Measurements from ENCODE around the gene TEKTIP1. TPM values are rescaled to one million over a fixed set of nuclear protein-coding genes. Genes with fewer than 3 reads are reported as not detected.

Gene TEKTIP1
- total RNA-seq, 1 donor from 2014 or later, result not detected

- no peak for DNase-seq (ENCODE audit: low read depth in 2 of 2)
Measured at GRCh38 chr19:3537438-3538240, 1.3 kb upstream of the TEKTIP1 start.

GRCh38 chr19:3538258-3538929 is 580 bp upstream of the TEKTIP1 start:
- DNase-seq (ENCODE audit: low read depth in 2 of 2), result no peak

GRCh38 chr19:3539756-3540118 is 763 bp downstream of the TEKTIP1 start:
- no peak for DNase-seq (ENCODE audit: low read depth in 2 of 2)

DNA sequence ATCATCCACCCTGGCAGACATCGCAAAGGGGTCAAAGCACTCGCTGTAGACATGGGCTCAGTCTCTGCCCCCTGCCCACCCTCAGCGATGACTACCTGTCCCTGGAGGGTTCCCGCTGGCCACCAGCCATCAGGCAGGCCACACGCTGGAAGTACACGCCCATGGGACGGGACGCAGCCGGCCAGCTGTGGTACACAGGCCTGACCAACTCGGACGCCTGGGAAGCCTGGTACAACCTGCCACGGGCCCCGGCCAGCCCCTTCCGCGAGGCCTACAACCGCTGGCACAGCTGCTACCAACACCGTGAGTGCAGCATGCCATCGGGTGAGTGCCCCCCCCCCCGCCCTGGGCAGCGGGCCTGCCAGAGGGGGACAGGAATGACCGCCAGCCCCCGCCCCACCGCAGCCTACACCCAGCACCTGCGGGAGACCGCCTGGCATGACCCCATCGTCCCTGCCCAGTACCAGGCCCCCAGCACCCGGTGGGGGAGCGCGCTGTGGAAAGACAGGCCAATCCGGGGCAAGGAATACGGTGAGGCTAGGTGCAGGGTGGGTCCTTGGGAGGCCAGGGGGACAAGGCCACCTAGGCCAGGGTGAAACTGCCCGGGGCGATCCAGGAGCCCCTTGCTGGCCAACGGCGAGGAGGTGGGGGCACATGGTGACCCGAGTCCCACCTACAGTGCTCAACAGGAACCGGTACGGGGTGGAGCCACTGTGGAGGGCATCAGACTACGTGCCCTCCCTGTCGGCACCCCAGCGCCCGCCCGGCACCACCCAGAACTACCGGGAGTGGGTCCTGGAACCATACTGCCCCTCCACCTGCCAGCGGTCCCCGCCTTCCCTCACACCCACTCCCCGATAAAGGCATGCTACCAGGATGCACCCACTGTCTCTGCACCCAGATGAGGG is 4.4 kb downstream of the TEKTIP1 start:
- DNase-seq (ENCODE audit: low read depth in 2 of 2), result no peak

GRCh38 chr19:3544058-3544376 is 5.0 kb downstream of the TEKTIP1 start:
- DNase-seq (ENCODE audit: low read depth in 2 of 2), result no peak

DNA sequence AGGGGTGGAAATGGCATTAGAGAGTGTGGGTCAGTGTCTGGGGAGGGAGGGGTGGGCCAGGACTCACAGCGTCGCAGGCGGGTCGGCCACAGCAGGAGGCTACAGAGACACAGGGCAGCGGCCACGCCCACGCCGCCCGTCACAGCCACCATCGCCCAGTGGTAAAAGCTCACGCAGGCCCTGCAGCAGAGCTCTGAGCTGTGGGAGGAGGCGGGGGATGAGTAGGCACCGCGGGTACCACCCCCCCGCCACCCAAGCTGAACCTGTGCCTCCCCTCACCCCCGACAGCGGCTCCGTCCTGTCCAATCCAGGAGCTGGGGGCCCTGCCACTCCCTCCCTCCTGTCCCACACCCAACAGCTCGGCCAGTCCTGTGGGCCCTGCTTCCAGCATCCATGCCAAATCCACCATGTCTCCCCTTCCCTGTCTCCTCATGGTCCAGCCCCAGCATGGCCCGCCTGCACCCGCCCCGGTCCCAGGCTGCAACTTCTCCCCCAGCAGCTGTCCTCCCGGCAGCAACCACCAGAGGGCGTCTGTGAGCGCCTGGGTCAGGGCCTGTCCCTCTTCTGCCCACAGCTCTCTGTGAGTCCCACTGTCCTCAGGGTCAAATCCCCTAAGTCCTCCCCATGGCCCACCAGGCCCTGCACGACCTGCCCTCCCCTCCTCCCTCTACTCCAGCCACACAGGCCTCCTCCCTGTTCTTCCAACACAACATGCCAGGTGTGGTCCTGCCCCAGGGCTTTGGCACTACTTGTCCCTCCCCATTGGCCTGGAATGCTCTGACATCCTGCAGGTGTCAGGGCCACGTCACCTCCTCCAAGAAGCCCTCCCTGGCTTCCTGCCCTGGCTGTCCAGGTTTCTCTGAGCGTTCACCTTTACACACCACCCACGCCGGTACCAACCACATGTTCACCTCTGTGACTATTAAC is 6.0 kb downstream of the TEKTIP1 start:
- DNase-seq (ENCODE audit: low read depth in 2 of 2), result peak; percentile 21 to 49

DNA sequence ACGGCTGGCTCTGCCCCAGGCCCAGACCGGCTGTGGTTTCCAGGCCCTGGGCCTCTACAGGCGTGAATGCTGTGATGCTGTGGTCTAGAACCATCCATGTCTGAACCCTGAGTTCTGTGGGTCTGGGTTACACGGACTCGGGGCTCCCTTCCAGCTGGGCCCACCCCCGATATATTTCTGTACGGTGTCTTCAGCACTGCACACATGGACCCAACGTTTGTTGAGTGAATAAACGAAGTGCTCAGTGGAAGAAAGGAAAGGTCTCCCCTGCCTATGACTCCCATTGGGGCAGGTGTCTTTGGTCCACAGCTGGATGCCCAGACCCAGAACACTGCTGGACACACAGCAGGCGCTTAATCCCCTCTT is 6.7 kb downstream of the TEKTIP1 start:
- no peak for DNase-seq (ENCODE audit: low read depth in 2 of 2)

GRCh38 chr19:3546119-3546518 is 7.1 kb downstream of the TEKTIP1 start:
- no peak for DNase-seq (ENCODE audit: low read depth in 2 of 2)

- DNase-seq (ENCODE audit: low read depth in 2 of 2), result peak in 1 of 2 donors; percentile 31
Measured at GRCh38 chr19:3547301-3547731, 8.3 kb downstream of the TEKTIP1 start.

DNA sequence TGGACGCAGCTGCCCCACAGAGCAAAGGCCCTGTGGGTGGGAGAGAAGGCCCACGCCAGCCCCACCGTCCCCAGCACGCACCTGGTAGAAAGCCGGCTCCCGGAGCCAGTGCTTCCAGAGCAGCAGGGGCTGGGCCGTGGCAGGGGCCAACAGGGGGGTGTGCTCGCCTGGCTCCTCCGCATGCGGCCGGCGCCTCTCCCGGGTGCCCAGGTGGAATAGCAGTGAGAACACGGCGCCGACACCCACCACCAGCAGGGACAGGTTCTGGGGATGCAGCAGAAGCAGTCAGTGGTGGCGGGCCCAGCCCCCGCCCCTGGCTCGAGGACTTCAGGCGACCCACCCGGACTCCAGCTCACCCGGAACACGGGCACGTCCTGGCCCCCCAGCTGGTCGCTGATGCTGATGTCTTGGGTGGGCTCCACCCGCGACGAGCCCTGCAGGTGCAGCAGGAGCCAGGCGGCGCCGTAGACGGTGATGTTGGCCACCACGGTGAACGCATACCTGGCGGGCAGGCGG is 8.9 kb downstream of the TEKTIP1 start:
- no peak for DNase-seq (ENCODE audit: low read depth in 2 of 2)

DNA sequence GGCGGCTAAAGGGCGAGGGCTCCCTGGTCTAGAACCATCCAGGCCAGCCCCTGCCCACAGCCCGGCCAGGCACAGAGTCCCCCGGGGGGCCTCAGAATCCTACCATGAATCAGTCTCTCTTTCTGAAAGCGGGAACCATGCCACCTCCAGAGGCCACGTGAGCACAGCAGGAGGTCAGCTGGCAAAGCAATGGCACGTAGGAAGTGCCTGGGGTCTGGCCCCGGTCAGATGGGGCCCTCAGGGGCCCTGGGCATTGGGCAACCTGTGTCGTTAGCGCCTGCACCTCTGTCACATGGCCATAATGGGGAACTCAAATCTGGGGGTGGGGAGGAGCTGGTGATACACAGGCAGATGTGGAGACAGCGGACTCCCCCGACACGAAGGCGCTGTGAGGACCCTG is 9.6 kb downstream of the TEKTIP1 start:
- no peak for DNase-seq (ENCODE audit: low read depth in 2 of 2)

GRCh38 chr19:3549816-3550215 is 10.8 kb downstream of the TEKTIP1 start:
- DNase-seq (ENCODE audit: low read depth in 2 of 2), result no peak

GRCh38 chr19:3550947-3551791 is 12.2 kb downstream of the TEKTIP1 start:
- no peak for DNase-seq (ENCODE audit: low read depth in 2 of 2)

DNA sequence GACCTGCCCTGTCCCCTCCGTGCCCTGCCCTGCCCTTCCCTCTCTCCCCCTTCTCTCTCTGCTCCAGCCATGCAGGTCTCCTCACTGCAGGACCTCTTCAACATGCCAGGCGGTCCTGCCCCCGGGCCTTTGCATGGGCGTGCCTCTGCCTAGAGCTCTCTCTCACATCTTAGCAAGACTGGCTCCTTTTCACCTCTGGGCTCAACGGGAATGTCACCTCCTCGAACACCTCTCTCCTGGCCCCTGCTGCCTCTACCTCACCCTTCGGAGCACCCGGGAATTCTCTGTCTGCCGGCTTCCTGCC is 12.8 kb downstream of the TEKTIP1 start:
- DNase-seq (ENCODE audit: low read depth in 2 of 2), result no peak

- peak in 1 of 2 donors; percentile 46 for DNase-seq (ENCODE audit: low read depth in 2 of 2)
Measured at GRCh38 chr19:3554254-3555083, 15.5 kb downstream of the TEKTIP1 start.

DNA sequence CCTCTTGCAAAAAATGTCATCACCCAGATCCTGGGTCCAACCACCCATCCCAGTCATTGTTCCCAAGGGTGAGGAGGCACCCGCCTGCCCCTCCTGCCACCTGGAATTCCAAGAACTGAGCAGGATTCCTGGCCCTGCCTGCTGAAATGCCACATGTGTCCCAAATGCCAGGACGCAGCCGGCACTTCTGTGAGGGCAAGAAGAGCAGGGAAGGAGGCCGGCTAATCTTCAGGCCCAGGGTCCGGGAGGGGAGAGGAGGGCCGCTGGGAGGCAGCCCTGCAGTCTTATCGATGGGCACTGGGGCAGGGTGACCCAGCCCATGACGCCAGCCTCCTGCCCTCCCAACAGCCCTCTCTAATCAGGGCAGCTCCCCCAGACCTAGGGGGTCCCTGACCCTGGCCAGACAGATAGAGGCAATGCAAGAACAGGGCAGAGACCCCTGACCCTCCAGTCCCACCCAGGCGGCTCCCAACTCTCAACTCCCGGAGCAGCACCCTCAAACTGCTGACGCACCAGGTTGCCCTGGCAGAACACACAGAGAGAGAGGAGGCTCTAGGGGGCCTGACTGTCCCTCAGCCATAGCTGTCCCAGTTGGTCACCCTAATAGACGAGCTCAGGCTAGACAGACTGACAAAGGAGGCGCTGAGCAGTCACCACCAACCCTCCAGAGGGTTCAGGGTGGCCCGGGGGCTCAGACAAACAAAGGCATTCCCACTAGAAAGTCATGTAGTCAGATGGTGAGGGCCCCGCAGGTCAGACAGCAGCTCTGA is 16.9 kb downstream of the TEKTIP1 start:
- no peak for DNase-seq (ENCODE audit: low read depth in 2 of 2)

DNA sequence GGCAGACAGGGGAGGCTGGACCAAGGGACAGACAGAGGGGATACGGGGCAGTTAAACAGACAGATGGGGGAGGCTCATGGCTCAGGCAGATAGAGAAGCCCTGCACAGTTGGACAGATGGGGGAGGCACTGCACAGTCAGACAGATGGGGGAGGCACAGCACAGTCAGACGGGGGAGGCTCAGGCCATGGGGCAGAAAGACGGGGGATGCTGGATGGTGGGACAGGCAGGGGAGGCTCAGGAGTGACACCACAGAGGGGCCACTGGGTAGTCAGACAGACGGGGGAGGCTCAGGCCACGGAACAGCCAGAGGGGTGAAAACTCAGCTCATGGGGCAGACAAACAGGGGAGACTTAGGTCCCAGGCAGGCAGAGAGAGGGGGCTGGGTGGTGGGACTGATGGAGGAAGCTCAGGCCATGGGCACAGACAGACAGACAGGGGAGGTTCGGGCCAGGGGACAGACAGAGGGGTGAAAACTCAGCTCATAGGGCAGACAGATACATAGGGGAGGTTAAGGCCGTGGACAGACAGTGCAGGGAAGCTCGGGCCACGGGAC is 17.5 kb downstream of the TEKTIP1 start:
- no peak for DNase-seq (ENCODE audit: low read depth in 2 of 2)

GRCh38 chr19:3556978-3557460 is 18.0 kb downstream of the TEKTIP1 start:
- DNase-seq (ENCODE audit: low read depth in 2 of 2), result peak in 1 of 2 donors; percentile 66
